GM12872 (cell line): Measurements from ENCODE around the gene STX7.

Experiments
- CTCF ChIP-seq: IDR thresholded peaks from 3 replicates; pipeline ENCODE4 v1.5.1; 2011; ENCODE audit warnings: low read depth, mild to moderate bottlenecking, low read length, moderate library complexity; ENCODE audit not compliant: insufficient read depth

The STX7 gene

GRCh38 chr6:132475925-132476324 lies 37.0 kb downstream of the STX7 start:
- no peak for TF ChIP-seq CTCF

GRCh38 chr6:132471787-132472186 lies 41.1 kb downstream of the STX7 start:
- no peak for TF ChIP-seq CTCF

GRCh38 chr6:132466952-132467351 lies 46.0 kb downstream of the STX7 start:
- TF ChIP-seq CTCF = no peak

- TF ChIP-seq CTCF = no peak
Measured at GRCh38 chr6:132465530-132466485, 47.1 kb downstream of the STX7 start.

GRCh38 chr6:132464538-132465256 lies 48.2 kb downstream of the STX7 start:
- no peak for TF ChIP-seq CTCF

GRCh38 chr6:132461958-132462357 lies 51.0 kb downstream of the STX7 start:
- TF ChIP-seq CTCF = no peak

GRCh38 chr6:132459605-132459952 lies 53.3 kb downstream of the STX7 start:
- TF ChIP-seq CTCF = no peak
